Activated CD4-positive, alpha-beta T cell treated with anti-CD3 and anti-CD28 coated beads for 36 hours (primary cell): ENCODE measurements around the gene NOTUM. TPM values are rescaled to one million over a fixed set of nuclear protein-coding genes. Genes with fewer than 3 reads are reported as not detected.
A peak's percentile ranks its signal among the peaks of the same experiment; 100 is the strongest.
"Not testable (repeated sequence)": the region's sequence is repeated elsewhere in the genome, so short reads cannot be mapped to it uniquely, and the experiment has no call there.

ENCODE experiments used
- ATAC-seq: fragments of 200-7000 bp; cut with Tn5 transposase; one replicate; pipeline ENCODE4 v1.10.0; 2021; ENCODE audit warnings: mild to moderate bottlenecking, moderate library complexity
- CTCF ChIA-PET: fragments of 350-600 bp; sonication (Branson Sonifier 250); formaldehyde crosslinking; loops from one replicate; lab custom pipeline; 2021; ENCODE audit warnings: antibody characterized with exemption; lab: Charles Lee
- POLR2A ChIA-PET: fragments of 350-600 bp; sonication (Branson Sonifier 250); formaldehyde crosslinking; loops from one replicate; lab custom pipeline; 2021; ENCODE audit warnings: antibody characterized with exemption, inconsistent platforms; lab: Charles Lee
- DNase-seq: peaks from one replicate; pipeline ENCODE4 v3.0.0-alpha.2; 2020
- H3K27ac Mint-ChIP-seq: one replicate; pipeline ENCODE4 v1.8.0; 2021; ENCODE audit warnings: mixed read lengths
- H3K27me3 Mint-ChIP-seq: one replicate; pipeline ENCODE4 v1.8.0; 2021; ENCODE audit warnings: mixed read lengths
- H3K36me3 Mint-ChIP-seq: one replicate; pipeline ENCODE4 v1.8.0; 2021; ENCODE audit warnings: low read depth, mixed read lengths
- H3K4me1 Mint-ChIP-seq: one replicate; pipeline ENCODE4 v1.8.0; 2021; ENCODE audit warnings: mixed read lengths
- H3K4me3 Mint-ChIP-seq: one replicate; pipeline ENCODE4 v1.8.0; 2021; ENCODE audit warnings: mild to moderate bottlenecking, moderate library complexity, mixed read lengths
- H3K9me3 Mint-ChIP-seq: one replicate; pipeline ENCODE4 v1.8.0; 2021; ENCODE audit warnings: low read depth, mixed read lengths
- intact Hi-C, 2 experiments: fragments of 100-400 bp; cut with DNase I in 1 of 2; cut with micrococcal nuclease in 1 of 2; formaldehyde crosslinking; loops; one replicate each; pipeline versions ENCODE4 v1.14.2 to v1.15.1; 2022 to 2024; cut with DNase I, micrococcal nuclease
- total RNA-seq, 2 experiments: library from RNA; stranded (reverse); gene quantifications; one replicate each; pipeline ENCODE4 v1.2.3, GENCODE V29; 2021

The NOTUM gene
- total RNA-seq, 2 experiments from 2014 or later = 0.87 to 0.97 TPM

GRCh38 chr17:81959362-81960129 lies 1.4 kb downstream of the NOTUM start:
- ChIA-PET POLR2A (interaction anchor here (1.1 kb wide), 1 partner anchor 62 kb away, joined by 3 read pairs; no protein-coding TSS in a partner anchor), CTCF (interaction anchor here (0.5 to 2.3 kb wide), 28 partner anchors 9 to 487 kb away, joined by 3 to 54 read pairs (median 3); partner anchors contain the start of genes CENPX, DCXR, LRRC45 and RAC3)
- Mint-ChIP-seq H3K27me3 (peaks cover 11% of the 10 kb centered on the region), H3K4me1 (no peaks in the 10 kb centered on the region), H3K9me3 (no peaks in the 10 kb centered on the region), H3K36me3 (no peaks in the 10 kb centered on the region), H3K4me3 (peak overlapping the region; percentile 38), H3K27ac (no peak overlapping the region)
- DNase-seq (peak; percentile 86), ATAC-seq (peak; percentile 90)
- intact Hi-C loops = loop anchor here (1.0 to 2.0 kb wide), 4 partner anchors 18 to 195 kb away; partner anchors contain the start of genes ASPSCR1 (in 1 of the 2) and DCXR (in 1 of the 2)

GRCh38 chr17:81958633-81959342 lies 2.2 kb downstream of the NOTUM start:
- CTCF ChIA-PET = interaction anchor here (0.6 to 2.3 kb wide), 26 partner anchors 8 to 487 kb away, joined by 3 to 54 read pairs (median 3); partner anchors contain the start of genes CENPX, DCXR, LRRC45 and RAC3
- POLR2A ChIA-PET = interaction anchor here (1.1 kb wide), 1 partner anchor 63 kb away, joined by 3 read pairs; no protein-coding TSS in a partner anchor
- intact Hi-C loops = loop anchor here (1.0 kb wide), 3 partner anchors 19 to 79 kb away; partner anchors contain the start of genes ASPSCR1 (in 1 of the 2) and DCXR (in 1 of the 2)
- Mint-ChIP-seq H3K27ac (no peak overlapping the region), H3K4me3 (peak overlapping the region; percentile 38), H3K36me3 (no peaks in the 10 kb centered on the region), H3K27me3 (peaks cover 11% of the 10 kb centered on the region), H3K4me1 (no peaks in the 10 kb centered on the region), H3K9me3 (no peaks in the 10 kb centered on the region)
- no peak for ATAC-seq
- DNase-seq = no peak

GRCh38 chr17:81957691-81958432 lies 3.1 kb downstream of the NOTUM start:
- H3K36me3 Mint-ChIP-seq = no peaks in the 10 kb centered on the region
- DNase-seq (no peak), ATAC-seq (no peak)
- H3K4me1 Mint-ChIP-seq = no peaks in the 10 kb centered on the region
- intact Hi-C loops = no loop called here
- H3K4me3 Mint-ChIP-seq = no peak overlapping the region
- ChIA-PET POLR2A (no interaction called here), CTCF (no interaction called here)
- no peak overlapping the region for H3K27ac Mint-ChIP-seq
- H3K27me3 Mint-ChIP-seq = peaks cover 11% of the 10 kb centered on the region
- H3K9me3 Mint-ChIP-seq = no peaks in the 10 kb centered on the region

- Mint-ChIP-seq H3K27me3 (peaks cover 7% of the 10 kb centered on the region), H3K4me1 (no peaks in the 10 kb centered on the region), H3K36me3 (no peaks in the 10 kb centered on the region), H3K27ac (no peak overlapping the region), H3K9me3 (no peaks in the 10 kb centered on the region), H3K4me3 (no peak overlapping the region)
- POLR2A ChIA-PET = no interaction called here
- intact Hi-C loops = no loop called here
- no peak for ATAC-seq
- CTCF ChIA-PET = no interaction called here
- DNase-seq = no peak
Observed at GRCh38 chr17:81956607-81957589, 4.1 kb downstream of the NOTUM start.

GRCh38 chr17:81955756-81956544 lies 5.0 kb downstream of the NOTUM start:
- H3K27me3 Mint-ChIP-seq = peaks cover 7% of the 10 kb centered on the region

GRCh38 chr17:81955058-81955681 lies 5.8 kb downstream of the NOTUM start:
- H3K36me3 Mint-ChIP-seq = no peaks in the 10 kb centered on the region
- POLR2A ChIA-PET = no interaction called here
- ATAC-seq (no peak), DNase-seq (no peak)
- no peak overlapping the region for H3K27ac Mint-ChIP-seq
- H3K9me3 Mint-ChIP-seq = no peaks in the 10 kb centered on the region
- CTCF ChIA-PET = interaction anchor here (0.5 to 1.3 kb wide), 3 partner anchors 12 to 50 kb away, joined by 3 to 5 read pairs (median 3); partner anchors contain the start of gene MAFG
- H3K27me3 Mint-ChIP-seq = peaks cover 10% of the 10 kb centered on the region
- no peak overlapping the region for H3K4me3 Mint-ChIP-seq
- H3K4me1 Mint-ChIP-seq = peaks cover 2% of the 10 kb centered on the region
- intact Hi-C loops = no loop called here

More at GRCh38 chr17:81955756-81956544, 5.0 kb downstream of the NOTUM start:
- no peaks in the 10 kb centered on the region for H3K36me3 Mint-ChIP-seq
- ATAC-seq = no peak
- POLR2A ChIA-PET = no interaction called here
- no peak overlapping the region for H3K4me3 Mint-ChIP-seq
- H3K9me3 Mint-ChIP-seq = no peaks in the 10 kb centered on the region
- no peaks in the 10 kb centered on the region for H3K4me1 Mint-ChIP-seq
- DNase-seq = no peak
- no peak overlapping the region for H3K27ac Mint-ChIP-seq
- intact Hi-C loops = no loop called here
- CTCF ChIA-PET = interaction anchor here (0.5 to 1.3 kb wide), 2 partner anchors 28 to 50 kb away, joined by 3 read pairs; partner anchors contain the start of gene MAFG

- peaks cover 10% of the 10 kb centered on the region for H3K27me3 Mint-ChIP-seq
- ChIA-PET CTCF (interaction anchor here (0.6 to 1.3 kb wide), 3 partner anchors 13 to 37 kb away, joined by 3 to 5 read pairs (median 4); partner anchors contain the start of gene MAFG), POLR2A (no interaction called here)
- H3K9me3 Mint-ChIP-seq = no peaks in the 10 kb centered on the region
- H3K4me3 Mint-ChIP-seq = no peak overlapping the region
- intact Hi-C loops = no loop called here
- H3K4me1 Mint-ChIP-seq = peaks cover 2% of the 10 kb centered on the region
- ATAC-seq (no peak), DNase-seq (no peak)
- H3K36me3 Mint-ChIP-seq = no peaks in the 10 kb centered on the region
- H3K27ac Mint-ChIP-seq = no peak overlapping the region
Observed at GRCh38 chr17:81954131-81955057, 6.6 kb downstream of the NOTUM start.

GRCh38 chr17:81953443-81953842 lies 7.5 kb downstream of the NOTUM start:
- H3K4me1 Mint-ChIP-seq, H3K36me3 Mint-ChIP-seq, H3K27me3 Mint-ChIP-seq, H3K4me3 Mint-ChIP-seq, H3K9me3 Mint-ChIP-seq, H3K27ac Mint-ChIP-seq, DNase-seq, POLR2A ChIA-PET: not testable (repeated sequence)
- peak; percentile 53 for ATAC-seq
- intact Hi-C loops = loop anchor here in 1 of 2 experiments (1.0 kb wide), 1 partner anchor 220 kb away; no protein-coding TSS in a partner anchor
- CTCF ChIA-PET = interaction anchor here (0.6 to 0.7 kb wide), 2 partner anchors 36 to 66 kb away, joined by 3 to 4 read pairs; no protein-coding TSS in a partner anchor
